HCT116 (cell line): Measurements from ENCODE around the gene ABHD5. TPM values are rescaled to one million over a fixed set of nuclear protein-coding genes. Genes with fewer than 3 reads are reported as not detected.
A peak's percentile ranks its signal among the peaks of the same experiment; 100 is the strongest.
"Not testable (repeated sequence)": the region's sequence is repeated elsewhere in the genome, so short reads cannot be mapped to it uniquely, and the experiment has no call there.

Experiments used
- ATAC-seq: fragments of 200-7000 bp; cut with Tn5 transposase; 2 replicates; pipeline ENCODE4 v1.9.1; 2020; ENCODE audit warnings: mild to moderate bottlenecking, moderate library complexity
- BruUV-seq: library from RNA; stranded (reverse); fragments of 400-500 nt; replicated peaks from 2 replicates; lab custom pipeline; 2021; lab: Mats Ljungman, UMichigan
- CTCF ChIA-PET: fragments of 300-600 bp; sonication (Branson Sonifier 250); formaldehyde crosslinking; loops from one replicate; lab custom pipeline; 2021; ENCODE audit warnings: antibody characterized with exemption; lab: Charles Lee
- POLR2A ChIA-PET: fragments of 300-600, 350-600 bp; sonication (Branson Sonifier 250); formaldehyde crosslinking; loops from one replicate; lab custom pipeline; 2021; ENCODE audit warnings: antibody characterized with exemption; lab: Charles Lee
- RAD21 ChIA-PET, 2 experiments: fragments of 300-600 bp; sonication (Branson Sonifier 250); formaldehyde crosslinking; loops; one replicate each; lab custom pipeline; 2023; ENCODE audit warnings: low total read pairs in 2 of 2; ENCODE audit not compliant: uncharacterized antibody in 2 of 2, unreplicated experiment in 2 of 2, low non-redundant PET in 1 of 2; lab: Charles Lee
- DNase-seq: peaks from one replicate; pipeline ENCODE4 v3.0.0-alpha.2; 2010; ENCODE audit warnings: low read depth, low spot score
- H2AFZ ChIP-seq: fragments of 200-600 bp; shearing (Covaris generic), sonication (generic); 2 replicates; pipeline ENCODE4 v1.6.1; 2017; ENCODE audit warnings: low read depth, mixed run types, mixed read lengths, antibody characterized with exemption, low read length; ENCODE audit not compliant: poor library complexity, severe bottlenecking
- H3K27ac ChIP-seq: 2 replicates; pipeline ENCODE4 v1.5.1; 2012; ENCODE audit warnings: low read depth, low read length
- H3K27me3 ChIP-seq: fragments of 200-600 bp; sonication (generic); 2 replicates; pipeline ENCODE4 v1.6.1; 2016; ENCODE audit warnings: mixed run types, low read length, mixed read lengths; ENCODE audit not compliant: insufficient read depth
- H3K36me3 ChIP-seq, 2 experiments: fragments of 200-500 bp in 1 of 2; fragments of 200-600 bp in 1 of 2; sonication (Bioruptor generic) in 1 of 2; sonication (generic) in 1 of 2; 2 replicates each; pipeline versions ENCODE4 v1.5.1 to v1.6.1; 2014 to 2016; ENCODE audit warnings: low read length in 2 of 2, inconsistent platforms in 1 of 2, mixed read lengths in 1 of 2, mixed run types in 1 of 2; ENCODE audit not compliant: insufficient read depth in 2 of 2, control insufficient read depth in 1 of 2
- H3K4me1 ChIP-seq, 2 experiments: fragments of 200-600 bp in 1 of 2; sonication (generic) in 1 of 2; 2 replicates each; pipeline versions ENCODE4 v1.5.1 to v1.6.1; 2012 to 2017; ENCODE audit warnings: low read length in 2 of 2, inconsistent platforms in 1 of 2, mild to moderate bottlenecking in 1 of 2, mixed read lengths in 1 of 2, mixed run types in 1 of 2, moderate library complexity in 1 of 2; ENCODE audit not compliant: insufficient read depth in 2 of 2, control insufficient read depth in 1 of 2
- H3K4me2 ChIP-seq: fragments of 200-600 bp; sonication (generic); 2 replicates; pipeline ENCODE4 v1.6.1; 2017; ENCODE audit warnings: mixed run types, low read length, mixed read lengths
- H3K4me3 ChIP-seq, 2 experiments: fragments of 200-600 bp in 1 of 2; sonication (generic) in 1 of 2; replicated peaks in 1 of 2; 2 replicates each; pipeline ENCODE4 v1.5.1; 2011 to 2016; ENCODE audit warnings: low read length in 2 of 2, control low read depth in 1 of 2, low read depth in 1 of 2, mild to moderate bottlenecking in 1 of 2, mixed read lengths in 1 of 2, mixed run types in 1 of 2
- H3K79me2 ChIP-seq: fragments of 200-600 bp; sonication (generic); 2 replicates; pipeline ENCODE4 v1.6.1; 2017; ENCODE audit warnings: mild to moderate bottlenecking, mixed run types, low read length, moderate library complexity, mixed read lengths; ENCODE audit not compliant: insufficient read depth
- H3K9ac ChIP-seq: fragments of 200-600 bp; sonication (generic); 2 replicates; pipeline ENCODE4 v1.6.1; 2016; ENCODE audit warnings: low read length, mixed read lengths
- H3K9me2 ChIP-seq: fragments of 200-600 bp; sonication (generic), shearing (Covaris generic); 2 replicates; pipeline ENCODE4 v1.6.1; 2017; ENCODE audit warnings: mixed run types, mild to moderate bottlenecking, moderate library complexity; ENCODE audit not compliant: insufficient read depth
- H3K9me3 ChIP-seq, 2 experiments: fragments of 200-500 bp in 1 of 2; fragments of 200-600 bp in 1 of 2; sonication (Bioruptor generic) in 1 of 2; sonication (generic) in 1 of 2; 2 replicates each; pipeline ENCODE4 v1.6.1; 2014 to 2017; ENCODE audit warnings: low read length in 2 of 2, mixed read lengths in 2 of 2, inconsistent platforms in 1 of 2, low read depth in 1 of 2, mild to moderate bottlenecking in 1 of 2, mixed run types in 1 of 2, moderate library complexity in 1 of 2; ENCODE audit not compliant: control insufficient read depth in 1 of 2, insufficient read depth in 1 of 2
- H4K20me1 ChIP-seq: fragments of 200-600 bp; sonication (generic), shearing (Covaris generic); 2 replicates; pipeline ENCODE4 v1.6.1; 2017; ENCODE audit warnings: mixed run types, mild to moderate bottlenecking, moderate library complexity; ENCODE audit not compliant: insufficient read depth
- CEBPB ChIP-seq: IDR thresholded peaks from 2 replicates; pipeline ENCODE4 v1.6.1; 2012; ENCODE audit warnings: low read depth
- ELF1 ChIP-seq: IDR thresholded peaks from 2 replicates; pipeline ENCODE4 v1.6.1; 2012; ENCODE audit warnings: low read depth, borderline replicate concordance
- EZH2 ChIP-seq: fragments of 200-600 bp; sonication (generic); IDR thresholded peaks from 2 replicates; pipeline ENCODE4 v1.6.1; 2017; ENCODE audit warnings: antibody characterized with exemption, mixed run types
- EZH2phosphoT487 ChIP-seq: fragments of 200-600 bp; IDR thresholded peaks from 2 replicates; pipeline ENCODE4 v1.6.1; 2018; ENCODE audit warnings: antibody characterized with exemption, borderline replicate concordance
- RAD21 ChIP-seq: IDR thresholded peaks from 2 replicates; pipeline ENCODE4 v1.6.1; 2012; ENCODE audit warnings: low read depth, mild to moderate bottlenecking
- SIN3A ChIP-seq: IDR thresholded peaks from 2 replicates; pipeline ENCODE4 v1.6.1; 2012; ENCODE audit warnings: low read depth
- SP1 ChIP-seq: IDR thresholded peaks from 2 replicates; pipeline ENCODE4 v1.6.1; 2012; ENCODE audit warnings: low read depth
- SRF ChIP-seq: IDR thresholded peaks from 2 replicates; pipeline ENCODE4 v1.6.1; 2012; ENCODE audit warnings: low read depth
- YY1 ChIP-seq: IDR thresholded peaks from 2 replicates; pipeline ENCODE4 v1.6.1; 2011; ENCODE audit warnings: low read length, low read depth, moderate library complexity, mild to moderate bottlenecking; ENCODE audit not compliant: insufficient replicate concordance; ENCODE audit errors: extremely low read depth
- ZFX ChIP-seq: fragments of 450-650 bp; IDR thresholded peaks from 2 replicates; pipeline ENCODE4 v1.6.1; 2017
- ZNF274 ChIP-seq: fragments of 200-500 bp; sonication (Bioruptor generic); IDR thresholded peaks from 2 replicates; pipeline ENCODE4 v1.6.1; 2014; ENCODE audit warnings: mild to moderate bottlenecking, low read depth, low read length, inconsistent platforms
- intact Hi-C: fragments of 100-400 bp; cut with micrococcal nuclease; formaldehyde crosslinking; loops from 2 replicates; pipeline ENCODE4 v1.10.0; 2022
- total RNA-seq: library from RNA; stranded (reverse); gene quantifications from one replicate; pipeline ENCODE4 v1.2.1, GENCODE V29; 2021; ENCODE audit not compliant: unreplicated experiment

ABHD5 gene
- total RNA-seq, 1 experiment from 2014 or later: 18.5 TPM

GRCh38 chr3:43649365-43649968 lies 41.3 kb upstream of the ABHD5 start:
- BruUV-seq: no TSS peak
- CTCF ChIA-PET: no interaction called here
- RAD21 ChIA-PET: no interaction called here
- TF ChIP-seq YY1: no peak
- TF ChIP-seq EZH2phosphoT487: no peak
- no peak overlapping the region for H2AFZ ChIP-seq
- no peaks in the 10 kb centered on the region for H4K20me1 ChIP-seq
- no peaks in the 10 kb centered on the region for H3K9me3 ChIP-seq
- no peak overlapping the region for H3K27ac ChIP-seq
- no peak overlapping the region for H3K9ac ChIP-seq
- POLR2A ChIA-PET: no interaction called here
- no peaks in the 10 kb centered on the region; the same call in 1 of the 2 replicates for H3K9me2 ChIP-seq
- DNase-seq (no peak), ATAC-seq (peak; percentile 32; the same call in 1 of the 2 replicates)
- H3K4me3 ChIP-seq: no peak overlapping the region
- no peak overlapping the region for H3K4me2 ChIP-seq
- no peaks in the 10 kb centered on the region for H3K79me2 ChIP-seq
- H3K27me3 ChIP-seq: no peaks in the 10 kb centered on the region
- intact Hi-C loops: no loop called here
- H3K4me1 ChIP-seq: peaks cover 0 to 5% of the 10 kb centered on the region in 2 experiments; a peak in 1 of 4 replicates
- no peaks in the 10 kb centered on the region for H3K36me3 ChIP-seq

GRCh38 chr3:43650345-43650744 lies 40.4 kb upstream of the ABHD5 start:
- POLR2A ChIA-PET: no interaction called here
- ATAC-seq: no peak

GRCh38 chr3:43656390-43656789 lies 34.3 kb upstream of the ABHD5 start:
- H3K9me2 ChIP-seq, H3K36me3 ChIP-seq, H3K4me3 ChIP-seq, H3K79me2 ChIP-seq, H4K20me1 ChIP-seq, BruUV-seq, H3K4me1 ChIP-seq, POLR2A ChIA-PET, H3K9me3 ChIP-seq, H3K27ac ChIP-seq, CTCF ChIA-PET, H2AFZ ChIP-seq, H3K4me2 ChIP-seq, RAD21 ChIA-PET, H3K9ac ChIP-seq, H3K27me3 ChIP-seq, ATAC-seq, DNase-seq, intact Hi-C loops: not testable (repeated sequence)

More at GRCh38 chr3:43650345-43650744, 40.4 kb upstream of the ABHD5 start:
- H3K79me2 ChIP-seq: no peaks in the 10 kb centered on the region
- H3K27me3 ChIP-seq: no peaks in the 10 kb centered on the region
- intact Hi-C loops: no loop called here
- H3K4me2 ChIP-seq: no peak overlapping the region
- BruUV-seq: no TSS peak
- ChIA-PET RAD21 (no interaction called here), CTCF (no interaction called here)
- TF ChIP-seq ZNF274 (no peak), EZH2 (no peak), SRF (no peak), YY1 (no peak), SP1 (no peak), SIN3A (no peak), RAD21 (no peak), CEBPB (no peak), ZFX (no peak), ELF1 (no peak), EZH2phosphoT487 (no peak)
- no peak overlapping the region for H2AFZ ChIP-seq
- no peaks in the 10 kb centered on the region for H4K20me1 ChIP-seq
- no peaks in the 10 kb centered on the region for H3K36me3 ChIP-seq
- H3K4me3 ChIP-seq: no peak overlapping the region
- no peak overlapping the region for H3K27ac ChIP-seq
- H3K9me2 ChIP-seq: no peaks in the 10 kb centered on the region; the same call in 1 of the 2 replicates
- DNase-seq: no peak
- H3K4me1 ChIP-seq: peaks cover 0 to 5% of the 10 kb centered on the region in 2 experiments; a peak in 1 of 4 replicates
- no peaks in the 10 kb centered on the region for H3K9me3 ChIP-seq
- H3K9ac ChIP-seq: no peak overlapping the region
